ENCODE data around the gene SLC12A8.

DNA sequence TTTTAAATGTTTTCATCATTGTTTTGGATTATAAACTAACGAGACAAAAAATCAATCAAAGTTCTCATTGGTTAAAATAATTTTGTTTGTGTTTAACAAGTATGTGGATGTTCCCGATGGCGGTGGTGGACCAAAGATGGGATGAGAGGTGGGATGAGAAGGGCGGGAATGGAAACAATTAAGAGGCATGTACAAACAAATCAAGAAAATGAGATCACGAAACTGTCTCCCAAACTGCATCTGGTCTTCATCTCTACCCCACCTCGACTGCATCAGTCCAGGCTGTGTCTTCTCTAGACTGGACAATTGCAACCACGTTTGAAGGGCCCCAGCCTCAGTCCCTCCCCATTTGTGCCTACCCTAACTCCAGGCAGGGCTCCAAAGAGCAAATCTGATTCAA lies 56.1 kb downstream of the SLC12A8 start:
- TF ChIP-seq FOS (IDR thresholded peaks at IDR 0.05; ENCODE audit: borderline replicate concordance, extremely low read depth, insufficient read length) (no peak), SMC3 (IDR thresholded peaks at IDR 0.05; ENCODE audit: borderline replicate concordance, low read length) (no peak), RAD21 (IDR thresholded peaks at IDR 0.05; ENCODE audit: insufficient read depth, low read depth, low read length) (no peak), POLR2AphosphoS5 (IDR thresholded peaks at IDR 0.05; ENCODE audit: low read length) (no peak), CREB1 (IDR thresholded peaks at IDR 0.05; ENCODE audit: low read depth) (no peak), PML (IDR thresholded peaks at IDR 0.05; ENCODE audit: low read length) (no peak), ZNF274 (IDR thresholded peaks at IDR 0.05; ENCODE audit: insufficient read depth, insufficient read length) (no peak)
- TF ChIP-seq, protein P1, sequence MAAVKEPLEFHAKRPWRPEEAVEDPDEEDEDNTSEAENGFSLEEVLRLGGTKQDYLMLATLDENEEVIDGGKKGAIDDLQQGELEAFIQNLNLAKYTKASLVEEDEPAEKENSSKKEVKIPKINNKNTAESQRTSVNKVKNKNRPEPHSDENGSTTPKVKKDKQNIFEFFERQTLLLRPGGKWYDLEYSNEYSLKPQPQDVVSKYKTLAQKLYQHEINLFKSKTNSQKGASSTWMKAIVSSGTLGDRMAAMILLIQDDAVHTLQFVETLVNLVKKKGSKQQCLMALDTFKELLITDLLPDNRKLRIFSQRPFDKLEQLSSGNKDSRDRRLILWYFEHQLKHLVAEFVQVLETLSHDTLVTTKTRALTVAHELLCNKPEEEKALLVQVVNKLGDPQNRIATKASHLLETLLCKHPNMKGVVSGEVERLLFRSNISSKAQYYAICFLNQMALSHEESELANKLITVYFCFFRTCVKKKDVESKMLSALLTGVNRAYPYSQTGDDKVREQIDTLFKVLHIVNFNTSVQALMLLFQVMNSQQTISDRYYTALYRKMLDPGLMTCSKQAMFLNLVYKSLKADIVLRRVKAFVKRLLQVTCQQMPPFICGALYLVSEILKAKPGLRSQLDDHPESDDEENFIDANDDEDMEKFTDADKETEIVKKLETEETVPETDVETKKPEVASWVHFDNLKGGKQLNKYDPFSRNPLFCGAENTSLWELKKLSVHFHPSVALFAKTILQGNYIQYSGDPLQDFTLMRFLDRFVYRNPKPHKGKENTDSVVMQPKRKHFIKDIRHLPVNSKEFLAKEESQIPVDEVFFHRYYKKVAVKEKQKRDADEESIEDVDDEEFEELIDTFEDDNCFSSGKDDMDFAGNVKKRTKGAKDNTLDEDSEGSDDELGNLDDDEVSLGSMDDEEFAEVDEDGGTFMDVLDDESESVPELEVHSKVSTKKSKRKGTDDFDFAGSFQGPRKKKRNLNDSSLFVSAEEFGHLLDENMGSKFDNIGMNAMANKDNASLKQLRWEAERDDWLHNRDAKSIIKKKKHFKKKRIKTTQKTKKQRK (IDR thresholded peaks at IDR 0.05; ENCODE audit: low read depth, low read length): no peak
- TF ChIP-seq, protein P2, sequence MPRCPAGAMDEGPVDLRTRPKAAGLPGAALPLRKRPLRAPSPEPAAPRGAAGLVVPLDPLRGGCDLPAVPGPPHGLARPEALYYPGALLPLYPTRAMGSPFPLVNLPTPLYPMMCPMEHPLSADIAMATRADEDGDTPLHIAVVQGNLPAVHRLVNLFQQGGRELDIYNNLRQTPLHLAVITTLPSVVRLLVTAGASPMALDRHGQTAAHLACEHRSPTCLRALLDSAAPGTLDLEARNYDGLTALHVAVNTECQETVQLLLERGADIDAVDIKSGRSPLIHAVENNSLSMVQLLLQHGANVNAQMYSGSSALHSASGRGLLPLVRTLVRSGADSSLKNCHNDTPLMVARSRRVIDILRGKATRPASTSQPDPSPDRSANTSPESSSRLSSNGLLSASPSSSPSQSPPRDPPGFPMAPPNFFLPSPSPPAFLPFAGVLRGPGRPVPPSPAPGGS (IDR thresholded peaks at IDR 0.05; ENCODE audit: borderline replicate concordance, insufficient read depth, low read depth, low read length, poor library complexity, severe bottlenecking): no peak
- TF ChIP-seq, protein P3, sequence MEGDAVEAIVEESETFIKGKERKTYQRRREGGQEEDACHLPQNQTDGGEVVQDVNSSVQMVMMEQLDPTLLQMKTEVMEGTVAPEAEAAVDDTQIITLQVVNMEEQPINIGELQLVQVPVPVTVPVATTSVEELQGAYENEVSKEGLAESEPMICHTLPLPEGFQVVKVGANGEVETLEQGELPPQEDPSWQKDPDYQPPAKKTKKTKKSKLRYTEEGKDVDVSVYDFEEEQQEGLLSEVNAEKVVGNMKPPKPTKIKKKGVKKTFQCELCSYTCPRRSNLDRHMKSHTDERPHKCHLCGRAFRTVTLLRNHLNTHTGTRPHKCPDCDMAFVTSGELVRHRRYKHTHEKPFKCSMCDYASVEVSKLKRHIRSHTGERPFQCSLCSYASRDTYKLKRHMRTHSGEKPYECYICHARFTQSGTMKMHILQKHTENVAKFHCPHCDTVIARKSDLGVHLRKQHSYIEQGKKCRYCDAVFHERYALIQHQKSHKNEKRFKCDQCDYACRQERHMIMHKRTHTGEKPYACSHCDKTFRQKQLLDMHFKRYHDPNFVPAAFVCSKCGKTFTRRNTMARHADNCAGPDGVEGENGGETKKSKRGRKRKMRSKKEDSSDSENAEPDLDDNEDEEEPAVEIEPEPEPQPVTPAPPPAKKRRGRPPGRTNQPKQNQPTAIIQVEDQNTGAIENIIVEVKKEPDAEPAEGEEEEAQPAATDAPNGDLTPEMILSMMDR (IDR thresholded peaks at IDR 0.05 in 2 of 3, conservative IDR thresholded peaks at IDR 0.05 in 1 of 3; ENCODE audit: control insufficient read depth in 2 of 3, extremely low read depth in 1 of 3, insufficient read depth in 1 of 3, low read depth in 3 of 3, low read length in 3 of 3): no peak
